IPS-20b (cell line): ENCODE data around the gene TRPM1.

Experiments
- H3K27ac ChIP-seq: one replicate; pipeline ENCODE4 v1.5.1; 2013; ENCODE audit warnings: low read length
- H3K27me3 ChIP-seq: 2 replicates; pipeline ENCODE4 v1.6.1; 2013; ENCODE audit warnings: mild to moderate bottlenecking, low read length, inconsistent platforms; ENCODE audit not compliant: insufficient read depth
- H3K36me3 ChIP-seq: 2 replicates; pipeline ENCODE4 v1.6.1; 2013; ENCODE audit warnings: low read depth, mild to moderate bottlenecking, inconsistent platforms, low read length, moderate library complexity; ENCODE audit not compliant: insufficient read depth
- H3K4me1 ChIP-seq: 2 replicates; pipeline ENCODE4 v1.6.1; 2013; ENCODE audit warnings: mild to moderate bottlenecking, control low read depth, inconsistent platforms, low read length, moderate library complexity; ENCODE audit not compliant: insufficient read depth
- H3K4me3 ChIP-seq: 2 replicates; pipeline ENCODE4 v1.5.1; 2013; ENCODE audit warnings: mild to moderate bottlenecking, low read length, inconsistent platforms
- H3K9ac ChIP-seq: 2 replicates; pipeline ENCODE4 v1.6.1; 2013; ENCODE audit warnings: low read depth, mild to moderate bottlenecking, inconsistent platforms, low read length, moderate library complexity
- H3K9me3 ChIP-seq: 2 replicates; pipeline ENCODE4 v1.6.1; 2013; ENCODE audit warnings: mild to moderate bottlenecking, low read depth, low read length, inconsistent platforms; ENCODE audit not compliant: insufficient read depth

Gene TRPM1

DNA sequence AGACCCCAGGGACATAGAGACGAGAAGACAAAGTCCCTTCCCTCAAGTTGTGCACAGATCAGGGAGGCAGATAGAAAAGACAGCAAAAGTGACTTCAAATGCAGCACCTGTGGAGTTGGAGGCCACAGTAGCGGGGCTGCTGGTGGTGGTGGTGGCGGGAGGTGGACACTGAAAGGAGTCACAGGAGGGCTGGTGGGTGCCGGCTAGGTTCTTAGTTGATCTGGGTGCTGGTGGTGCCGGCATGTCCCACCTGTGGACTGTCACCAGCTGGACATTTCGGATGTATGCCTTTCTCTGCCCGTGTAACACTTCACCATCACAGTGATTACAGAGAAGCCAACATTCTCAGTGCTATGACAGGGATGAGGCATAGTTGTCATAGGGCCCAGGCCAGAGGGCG lies 60.9 kb downstream of the TRPM1 start:
- H3K9ac ChIP-seq = no peak overlapping the region
- no peak overlapping the region for H3K27ac ChIP-seq
- H3K27me3 ChIP-seq = no peaks in the 10 kb centered on the region
- no peaks in the 10 kb centered on the region for H3K4me1 ChIP-seq
- H3K36me3 ChIP-seq = no peaks in the 10 kb centered on the region
- H3K9me3 ChIP-seq = no peaks in the 10 kb centered on the region; the same call in 1 of the 2 replicates
- no peak overlapping the region for H3K4me3 ChIP-seq

DNA sequence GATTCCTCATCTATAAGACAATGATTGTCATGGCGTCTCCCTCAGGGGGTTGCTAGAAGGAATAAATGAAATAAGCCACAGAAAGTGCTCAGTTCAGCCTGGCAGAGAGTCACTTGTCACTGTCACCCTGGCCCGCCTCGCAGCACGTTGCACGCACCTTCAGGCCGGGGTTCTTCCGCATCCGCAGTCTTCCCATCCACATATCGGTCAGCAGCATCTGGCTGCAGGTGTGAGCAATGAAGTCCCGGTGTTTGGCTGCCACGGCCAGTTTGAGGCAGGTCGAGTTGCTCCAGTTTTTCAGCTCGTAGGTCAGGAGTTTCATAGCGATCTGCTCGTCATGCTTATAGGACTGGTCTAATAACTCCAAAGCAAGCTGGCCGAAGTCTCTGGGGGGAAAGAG lies 61.6 kb downstream of the TRPM1 start:
- Histone ChIP-seq H3K27ac (no peak overlapping the region), H3K4me1 (no peaks in the 10 kb centered on the region), H3K4me3 (no peak overlapping the region), H3K9ac (no peak overlapping the region), H3K36me3 (no peaks in the 10 kb centered on the region), H3K9me3 (no peaks in the 10 kb centered on the region; the same call in 1 of the 2 replicates), H3K27me3 (no peaks in the 10 kb centered on the region)

DNA sequence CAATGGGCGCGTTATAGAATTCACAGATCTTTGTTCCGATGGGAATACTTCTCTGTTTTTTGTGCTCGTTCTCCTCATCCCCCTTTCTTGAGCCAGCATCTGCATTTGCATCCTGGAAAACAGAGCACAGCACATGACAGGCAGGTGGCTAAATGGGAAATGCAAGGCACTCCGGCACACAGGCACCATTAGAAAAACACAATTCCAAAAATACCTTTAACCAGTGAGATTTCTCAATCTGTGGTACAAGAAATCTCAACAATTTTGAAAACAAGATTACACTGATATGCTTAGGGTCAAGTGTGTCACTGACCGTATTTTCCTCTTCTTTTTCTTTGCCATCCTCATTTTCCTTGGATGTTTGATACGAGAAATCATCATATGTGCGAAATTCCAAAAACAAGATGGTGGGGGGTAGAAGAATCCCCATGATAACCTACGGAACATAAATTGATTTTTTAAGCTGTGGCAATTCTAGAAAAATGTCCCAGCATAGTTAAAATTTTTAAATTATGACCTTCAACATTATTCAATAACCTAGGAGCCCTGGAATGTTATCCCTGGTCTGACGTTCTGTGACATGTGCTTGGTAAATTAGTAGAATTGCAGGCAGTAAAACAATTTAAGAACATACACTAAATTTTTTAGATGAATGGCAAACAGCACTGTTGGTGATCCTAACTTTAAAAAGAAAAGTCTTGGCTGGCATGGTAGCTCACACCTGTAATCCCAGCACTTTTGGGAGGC lies 63.6 kb downstream of the TRPM1 start:
- no peaks in the 10 kb centered on the region; the same call in 1 of the 2 replicates for H3K4me1 ChIP-seq

DNA sequence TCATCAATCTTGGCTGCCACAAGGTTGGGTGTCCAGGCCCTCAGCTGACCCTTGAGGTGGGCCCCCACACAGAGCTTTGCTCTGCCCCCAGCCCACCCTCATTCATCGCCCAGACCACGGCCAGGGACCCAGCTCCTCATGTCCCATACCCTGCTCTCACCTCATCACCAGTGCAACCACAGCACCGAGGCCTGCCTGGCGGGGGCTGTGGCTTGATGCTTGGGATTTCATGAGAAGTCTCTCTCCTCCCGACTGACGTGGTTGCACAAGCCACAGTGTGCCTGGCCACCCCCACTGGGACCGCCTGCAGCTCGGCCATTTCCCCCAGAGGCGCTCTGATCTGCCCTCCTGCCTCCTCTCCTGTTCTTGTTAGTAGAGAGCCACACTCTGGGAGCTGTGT lies 64.7 kb downstream of the TRPM1 start:
- no peak overlapping the region for H3K9ac ChIP-seq
- no peak overlapping the region for H3K27ac ChIP-seq
- H3K36me3 ChIP-seq = no peaks in the 10 kb centered on the region

More for the DNA sequence above, 63.6 kb downstream of the TRPM1 start:
- Histone ChIP-seq H3K27ac (no peak overlapping the region), H3K9ac (no peak overlapping the region), H3K36me3 (no peaks in the 10 kb centered on the region), H3K27me3 (no peaks in the 10 kb centered on the region), H3K9me3 (no peaks in the 10 kb centered on the region; the same call in 1 of the 2 replicates), H3K4me3 (no peak overlapping the region)

DNA sequence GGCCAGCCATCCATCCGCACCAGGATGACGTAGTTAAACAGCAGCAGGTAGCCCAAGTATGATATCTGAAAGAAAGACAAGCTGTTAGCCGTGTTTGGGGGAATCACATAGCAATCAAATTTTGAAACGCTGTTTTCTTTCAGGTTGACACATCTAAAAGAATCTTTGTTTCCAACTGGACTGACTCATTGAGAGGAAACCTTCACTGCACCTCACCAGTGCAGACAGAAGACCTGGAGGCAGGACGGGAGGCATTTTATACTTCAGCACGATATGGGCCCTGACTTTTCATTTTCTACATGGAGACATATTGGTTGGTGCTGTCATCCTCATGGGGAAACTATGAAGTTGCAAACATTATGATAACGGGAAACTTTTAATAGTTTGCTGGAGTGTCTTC lies 65.9 kb downstream of the TRPM1 start:
- Histone ChIP-seq H3K4me1 (no peaks in the 10 kb centered on the region; the same call in 1 of the 2 replicates), H3K36me3 (no peaks in the 10 kb centered on the region), H3K9me3 (no peaks in the 10 kb centered on the region; the same call in 1 of the 2 replicates), H3K9ac (no peak overlapping the region), H3K27me3 (no peaks in the 10 kb centered on the region), H3K4me3 (no peak overlapping the region), H3K27ac (no peak overlapping the region)

More for the DNA sequence above, 64.7 kb downstream of the TRPM1 start:
- no peaks in the 10 kb centered on the region; the same call in 1 of the 2 replicates for H3K9me3 ChIP-seq
- no peaks in the 10 kb centered on the region; the same call in 1 of the 2 replicates for H3K4me1 ChIP-seq
- no peaks in the 10 kb centered on the region for H3K27me3 ChIP-seq
- H3K4me3 ChIP-seq = no peak overlapping the region

DNA sequence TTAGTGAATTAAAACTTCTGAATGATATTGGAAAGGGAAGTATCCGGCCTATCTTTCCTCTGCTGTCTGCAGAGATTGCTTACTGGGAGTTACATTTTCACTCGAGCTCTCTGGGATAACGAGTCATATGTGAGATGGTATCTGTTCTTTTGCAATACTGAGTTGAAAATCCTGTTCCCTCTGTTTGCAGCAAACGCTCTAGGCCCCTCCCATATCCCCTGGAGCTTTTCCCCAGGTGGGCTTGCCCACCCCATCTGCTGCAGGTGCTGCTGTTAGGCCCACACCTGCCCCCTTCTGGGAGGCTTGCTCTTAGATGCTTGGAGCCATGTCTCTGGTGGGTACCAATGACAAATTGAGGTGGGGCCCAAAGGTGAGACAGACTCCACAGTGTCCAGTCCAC lies 67.4 kb downstream of the TRPM1 start:
- no peaks in the 10 kb centered on the region for H3K36me3 ChIP-seq
- H3K27me3 ChIP-seq = no peaks in the 10 kb centered on the region
- H3K4me1 ChIP-seq = no peaks in the 10 kb centered on the region; the same call in 1 of the 2 replicates
- no peak overlapping the region for H3K4me3 ChIP-seq
- H3K9ac ChIP-seq = no peak overlapping the region
- no peak overlapping the region for H3K27ac ChIP-seq
- H3K9me3 ChIP-seq = no peaks in the 10 kb centered on the region; the same call in 1 of the 2 replicates

DNA sequence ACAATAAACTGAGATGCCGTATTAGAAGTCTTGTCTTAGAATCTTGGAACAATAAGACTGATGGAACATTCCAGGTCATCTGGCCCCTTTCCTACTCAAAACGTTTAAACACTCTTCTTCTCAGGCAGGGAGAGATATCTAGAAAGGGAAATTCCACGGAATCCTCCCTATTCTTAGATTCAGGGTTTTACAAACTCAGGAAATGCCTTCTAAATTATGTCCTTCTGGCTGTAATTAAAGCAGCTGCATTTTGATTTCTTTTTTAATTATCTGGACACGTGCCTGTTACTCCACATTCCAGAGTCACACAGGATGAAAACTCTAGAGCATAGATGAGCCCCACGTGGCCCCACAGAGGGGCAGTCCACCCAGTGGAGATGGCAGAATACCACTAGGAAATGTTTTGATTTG lies 68.6 kb downstream of the TRPM1 start:
- no peaks in the 10 kb centered on the region; the same call in 1 of the 2 replicates for H3K4me1 ChIP-seq
- no peak overlapping the region for H3K9ac ChIP-seq
- H3K27me3 ChIP-seq = no peaks in the 10 kb centered on the region
- no peak overlapping the region for H3K4me3 ChIP-seq
- H3K9me3 ChIP-seq = no peaks in the 10 kb centered on the region
- no peaks in the 10 kb centered on the region for H3K36me3 ChIP-seq
- H3K27ac ChIP-seq = no peak overlapping the region

DNA sequence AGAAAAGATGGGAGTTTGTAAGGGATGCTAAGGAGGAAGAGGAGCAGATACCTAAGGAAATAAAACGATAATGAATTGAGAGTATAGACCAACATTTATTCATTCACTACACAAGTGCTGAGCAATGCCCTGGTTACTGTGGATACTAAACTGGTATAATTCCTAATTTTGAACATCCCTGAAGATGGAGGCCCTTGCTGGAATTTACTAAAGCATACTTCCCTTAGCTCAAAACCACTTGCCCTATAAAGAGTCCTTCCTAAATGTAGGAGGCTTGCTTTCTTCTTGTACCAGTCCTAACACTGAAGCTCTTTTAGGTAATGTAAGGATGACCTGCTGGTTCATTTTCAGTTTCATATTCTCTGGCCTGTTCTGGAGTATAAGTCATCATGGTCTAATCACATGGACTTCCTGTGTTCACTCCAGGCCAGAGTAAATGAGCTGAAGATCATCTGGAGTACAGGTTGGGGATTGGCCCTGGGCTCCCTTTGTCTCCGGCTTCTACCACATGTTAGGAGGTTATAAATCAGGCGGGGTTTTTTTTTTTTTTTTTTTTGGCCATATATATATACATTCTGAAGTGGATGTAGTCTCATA lies 70.0 kb downstream of the TRPM1 start:
- no peaks in the 10 kb centered on the region for H3K27me3 ChIP-seq
- H3K27ac ChIP-seq = no peak overlapping the region
- H3K4me3 ChIP-seq = no peak overlapping the region

DNA sequence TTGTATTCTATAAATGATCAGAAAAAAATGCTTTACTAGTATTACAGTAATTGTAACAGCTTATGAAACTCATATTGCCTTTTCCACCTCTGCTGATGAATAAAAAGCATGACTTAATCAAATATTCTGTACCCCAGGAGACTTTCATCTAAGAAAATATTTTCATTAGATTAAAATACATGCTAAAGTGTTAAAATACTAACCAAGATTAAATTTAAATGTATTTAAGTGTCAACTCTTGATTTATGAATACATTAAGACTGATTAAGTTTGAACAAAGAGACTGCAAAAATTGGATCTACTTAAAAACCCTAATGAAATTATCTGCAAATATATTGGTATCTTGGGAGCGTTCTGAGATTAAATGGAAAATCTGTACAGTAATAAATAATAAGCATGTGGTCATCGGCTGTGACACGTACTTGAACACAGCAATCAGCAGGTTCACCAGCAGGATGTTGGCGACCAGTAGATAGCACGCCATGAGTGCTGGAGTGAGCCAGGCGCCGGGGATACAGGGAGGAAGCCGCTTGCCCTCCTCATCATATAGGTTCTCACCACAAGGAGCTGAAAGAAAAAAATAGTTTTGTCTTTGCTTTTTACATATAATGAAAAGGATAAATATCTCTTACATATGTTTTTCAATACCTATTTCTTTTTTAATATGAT lies 73.5 kb downstream of the TRPM1 start:
- H3K36me3 ChIP-seq = no peaks in the 10 kb centered on the region
- H3K4me1 ChIP-seq = peaks cover 9% of the 10 kb centered on the region; the same call in 1 of the 2 replicates
- H3K4me3 ChIP-seq = no peak overlapping the region
- H3K9ac ChIP-seq = no peak overlapping the region
- H3K9me3 ChIP-seq = no peaks in the 10 kb centered on the region
- no peaks in the 10 kb centered on the region for H3K27me3 ChIP-seq
- no peak overlapping the region for H3K27ac ChIP-seq

More for the DNA sequence above, 70.0 kb downstream of the TRPM1 start:
- Histone ChIP-seq H3K9ac (no peak overlapping the region), H3K9me3 (no peaks in the 10 kb centered on the region), H3K36me3 (no peaks in the 10 kb centered on the region), H3K4me1 (no peaks in the 10 kb centered on the region; the same call in 1 of the 2 replicates)

DNA sequence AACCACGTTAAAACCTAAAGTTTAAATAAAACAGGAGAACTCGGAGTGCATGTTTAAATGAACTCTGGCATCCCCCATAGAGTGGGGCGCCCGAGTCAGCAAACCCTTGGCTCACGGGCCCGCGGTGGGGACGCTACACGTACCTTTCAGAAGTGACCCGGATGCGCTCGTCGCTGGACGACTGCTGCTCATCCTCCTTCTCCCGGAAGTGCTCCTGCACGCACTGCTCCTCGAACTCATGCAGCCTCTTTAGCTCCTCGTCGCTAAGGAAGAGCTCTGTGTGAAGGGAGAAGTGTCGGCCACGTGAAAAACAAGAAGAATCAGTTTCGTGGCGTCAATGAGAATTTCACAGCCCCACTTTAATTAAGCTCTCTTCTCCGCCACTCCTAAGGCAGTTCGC lies 75.5 kb downstream of the TRPM1 start:
- no peak overlapping the region for H3K27ac ChIP-seq

DNA sequence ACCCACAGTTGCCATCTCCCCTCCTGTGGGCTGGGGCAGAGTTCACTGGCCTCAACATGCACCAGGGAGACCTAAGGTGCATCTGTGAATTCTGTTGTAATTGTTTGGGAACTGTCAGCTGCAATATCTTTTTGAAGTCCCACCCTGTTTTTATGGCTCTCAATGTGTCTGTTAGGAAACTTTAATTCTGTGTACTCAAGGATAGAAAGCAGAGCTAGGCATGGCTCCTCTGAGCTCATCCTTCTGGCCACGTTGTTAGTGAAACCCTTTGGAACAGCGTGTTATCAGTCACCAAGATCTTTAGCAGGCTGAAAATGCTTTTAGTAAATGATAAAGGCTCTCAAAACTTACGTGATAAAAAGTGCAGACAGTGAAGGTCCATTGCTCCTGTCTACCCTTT lies 76.5 kb downstream of the TRPM1 start:
- no peaks in the 10 kb centered on the region for H3K36me3 ChIP-seq
- H3K9me3 ChIP-seq = no peaks in the 10 kb centered on the region
- H3K4me3 ChIP-seq = no peak overlapping the region
- H3K4me1 ChIP-seq = peaks cover 9% of the 10 kb centered on the region; the same call in 1 of the 2 replicates
- H3K27ac ChIP-seq = no peak overlapping the region
- no peak overlapping the region for H3K9ac ChIP-seq
- no peaks in the 10 kb centered on the region for H3K27me3 ChIP-seq

More for the DNA sequence above, 75.5 kb downstream of the TRPM1 start:
- Histone ChIP-seq H3K4me3 (no peak overlapping the region), H3K4me1 (peaks cover 9% of the 10 kb centered on the region; the same call in 1 of the 2 replicates), H3K36me3 (no peaks in the 10 kb centered on the region), H3K9ac (no peak overlapping the region), H3K27me3 (no peaks in the 10 kb centered on the region), H3K9me3 (no peaks in the 10 kb centered on the region)
